Amniotic epithelial cell (primary cell): ENCODE results near the gene SNW1.
"Not testable (repeated sequence)": the region's sequence is repeated elsewhere in the genome, so short reads cannot be mapped to it uniquely, and the experiment has no call there.

Experiments used
- DNase-seq: peaks from one replicate; pipeline ENCODE4 v3.0.0-alpha.2; 2010; ENCODE audit warnings: low read depth

Gene SNW1

DNA sequence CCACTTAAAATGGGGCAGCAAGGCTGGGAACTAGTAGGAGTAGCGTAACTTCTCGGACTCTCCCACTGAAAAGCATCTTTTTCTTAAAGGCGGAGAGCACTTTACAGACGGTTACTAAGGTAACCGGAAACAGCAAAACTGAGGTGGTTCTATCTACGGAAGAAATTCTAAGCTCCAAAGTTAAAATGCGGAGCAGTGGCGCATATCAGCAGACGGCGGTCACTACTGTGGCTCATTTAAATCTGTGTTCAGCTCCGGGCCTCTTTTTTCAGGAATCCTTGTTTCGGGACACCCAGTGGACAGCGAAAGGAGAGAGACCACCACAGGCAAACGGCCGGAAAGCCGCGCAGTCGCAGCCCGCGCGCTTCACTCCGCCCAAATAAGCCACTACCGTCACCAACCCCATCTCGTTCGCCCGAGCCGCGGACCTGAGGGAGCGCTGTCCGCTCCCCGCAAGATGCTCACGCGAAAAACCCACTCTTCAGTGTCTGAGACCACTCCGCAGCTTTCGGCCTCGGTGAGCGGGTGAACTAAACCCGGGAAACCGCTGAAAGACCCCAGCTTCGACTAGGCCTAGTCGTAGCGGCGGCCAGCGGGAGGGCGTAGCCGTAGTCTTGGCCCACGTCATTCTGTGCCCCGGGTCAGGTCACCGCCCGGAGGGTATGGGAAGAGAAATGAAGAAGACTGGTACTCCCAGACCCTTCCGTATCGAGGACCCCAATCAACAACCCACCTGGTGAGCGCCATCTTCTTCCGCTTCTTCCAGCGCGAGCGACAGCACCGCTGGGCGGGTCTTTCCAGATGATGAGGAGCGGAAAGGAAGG, at the start of gene SNW1:
TSS of gene SNW1 (minus strand) at position 776 of the 824 bp plus-strand sequence. CDS start at position 747, 29 bp downstream.
- DNase-seq, result peak; percentile 63

DNA sequence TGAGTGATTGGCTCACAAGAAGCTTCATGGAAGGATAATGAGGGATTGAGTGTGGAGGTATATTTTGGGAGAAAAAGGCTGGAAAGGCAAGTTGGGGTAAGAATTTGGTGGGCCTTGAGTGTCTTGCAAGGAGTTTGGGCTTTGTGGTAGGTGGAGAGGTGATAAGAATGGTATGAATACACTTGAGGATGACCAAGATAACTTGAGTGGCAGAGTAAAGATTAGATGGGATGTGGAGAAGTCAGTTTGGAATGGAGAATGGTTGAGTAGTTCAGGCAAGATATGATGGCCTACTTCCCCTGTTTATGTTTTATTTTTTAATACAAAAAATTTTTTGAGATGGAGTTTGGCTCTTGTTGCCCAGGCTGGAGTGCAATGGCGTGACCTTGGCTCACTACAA, 48.1 kb upstream of the SNW1 start:
- no peak for DNase-seq

DNA sequence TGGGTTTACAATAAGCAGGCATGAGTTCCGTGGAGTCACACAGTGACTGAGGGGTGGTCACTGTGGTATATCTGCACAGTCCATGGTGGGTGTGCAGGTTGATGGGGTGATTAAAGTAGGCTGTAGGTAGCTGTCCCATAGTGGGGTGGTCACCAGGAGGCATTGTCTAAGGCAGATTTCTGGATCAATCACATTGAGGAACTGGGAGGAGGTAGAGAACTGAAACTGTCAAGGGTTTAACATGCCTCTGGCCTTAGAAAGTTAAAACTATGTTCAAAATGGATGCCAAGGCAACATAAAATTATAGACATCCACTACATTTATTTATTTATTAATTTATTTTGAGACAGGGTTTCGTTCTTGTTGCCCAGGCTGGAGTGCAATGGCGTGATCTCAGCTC, 47.3 kb upstream of the SNW1 start:
- no peak for DNase-seq

DNA sequence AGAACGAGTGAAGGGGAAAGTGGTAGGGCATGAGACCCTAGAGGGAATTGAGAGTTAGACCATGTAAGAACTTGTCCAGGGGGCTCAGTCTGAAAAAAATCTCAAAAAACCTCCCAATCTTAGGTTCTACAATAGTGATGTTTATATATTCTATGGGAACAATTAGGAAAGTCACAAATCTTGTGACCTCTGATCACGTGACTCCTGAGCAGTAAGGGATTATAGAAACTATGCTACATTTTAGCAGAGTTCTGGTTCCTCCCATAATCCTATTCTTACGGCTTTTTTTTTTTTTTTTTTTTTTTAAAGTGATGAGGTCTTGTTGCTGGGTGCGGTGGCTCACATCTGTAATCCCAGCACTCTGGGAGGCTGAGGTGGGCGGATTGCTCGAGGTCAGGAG, 44.8 kb upstream of the SNW1 start:
- no peak for DNase-seq

DNA sequence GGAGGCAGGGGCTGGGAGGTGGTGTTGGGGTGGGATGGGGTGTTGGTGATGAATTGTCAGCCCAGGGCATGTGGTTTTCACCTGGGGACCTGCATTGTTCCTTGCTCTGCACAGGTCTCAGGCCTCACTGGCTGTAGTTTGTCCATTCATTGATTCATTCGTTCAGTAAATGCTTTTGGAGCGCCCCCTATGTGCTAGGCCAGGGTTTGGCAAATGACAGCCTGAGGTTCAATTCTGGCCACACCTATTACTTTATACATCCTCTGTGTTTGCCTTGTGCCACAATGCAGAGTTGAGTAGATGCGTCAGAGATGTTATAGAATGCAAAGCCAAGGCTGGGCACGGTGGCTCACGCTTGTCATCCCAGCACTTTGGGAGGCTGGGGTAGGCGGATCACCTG, 43.6 kb upstream of the SNW1 start:
- DNase-seq, result peak; percentile 21

DNA sequence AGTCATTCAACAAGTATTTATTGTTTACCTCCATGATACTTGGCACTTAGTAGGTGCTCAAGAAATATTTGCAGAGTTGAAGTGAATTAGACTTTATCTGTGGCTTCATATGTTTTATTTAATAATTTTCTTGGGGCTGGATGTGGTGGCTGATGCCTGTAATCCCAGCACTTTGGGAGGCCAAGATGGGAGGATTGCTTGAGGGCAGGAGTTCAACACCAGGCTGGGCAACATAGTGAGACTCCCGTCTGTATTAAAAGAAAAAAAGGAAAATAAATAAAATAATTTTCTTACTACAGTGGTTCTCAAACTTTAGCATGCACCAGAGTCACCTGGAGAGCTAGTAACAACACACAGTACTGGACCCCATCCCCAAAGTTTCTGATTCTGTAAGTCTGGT, 39.9 kb upstream of the SNW1 start:
- DNase-seq, result no peak

DNA sequence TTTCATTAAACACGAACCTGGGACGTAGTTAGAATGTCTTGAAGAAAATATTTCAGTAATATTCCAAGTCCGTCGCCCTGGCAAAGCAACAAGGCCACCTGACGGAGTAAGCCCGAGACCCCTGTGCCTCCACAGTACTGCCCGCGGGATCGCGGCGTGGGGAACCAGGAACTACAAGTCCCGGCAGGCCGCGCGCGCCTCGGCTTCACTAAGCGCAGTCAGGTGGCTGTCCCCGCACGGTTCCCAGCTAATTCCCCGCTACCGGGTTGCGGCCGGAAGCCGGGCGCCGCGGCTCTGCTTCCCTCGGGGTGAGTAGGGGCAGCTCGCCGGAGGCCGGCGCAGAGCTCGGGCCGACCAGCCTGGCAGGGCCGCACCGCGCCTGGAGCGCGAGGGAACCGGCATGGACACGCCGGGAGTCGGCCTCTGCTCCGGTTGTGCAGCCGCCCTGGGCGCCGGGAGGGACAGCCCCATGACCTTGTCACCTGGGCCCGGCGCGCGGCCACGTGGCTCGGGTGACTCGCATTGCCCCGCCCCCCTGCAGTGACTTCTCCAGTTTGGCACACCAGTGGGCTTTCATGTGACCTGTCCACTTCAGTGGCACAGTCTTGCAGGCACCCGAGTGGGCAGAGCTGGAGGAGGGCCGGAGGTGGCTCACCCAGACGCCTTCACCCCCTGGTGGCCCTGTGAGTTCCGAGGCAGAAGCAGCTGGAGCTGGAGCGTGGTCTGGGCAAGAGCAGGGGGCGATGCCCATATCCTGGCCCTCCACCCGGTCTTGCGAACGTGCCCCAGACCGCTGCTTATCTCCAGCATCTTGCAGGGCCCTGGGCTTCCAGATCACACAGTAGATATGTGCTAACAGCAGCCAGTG, 39.1 kb upstream of the SNW1 start, which contains the start of gene ADCK1:
TSS of gene ADCK1 (plus strand) at position 247 of the 868 bp plus-strand sequence. CDS start 18,870 bp downstream, outside the sequence.
- DNase-seq, result peak; percentile 76

DNA sequence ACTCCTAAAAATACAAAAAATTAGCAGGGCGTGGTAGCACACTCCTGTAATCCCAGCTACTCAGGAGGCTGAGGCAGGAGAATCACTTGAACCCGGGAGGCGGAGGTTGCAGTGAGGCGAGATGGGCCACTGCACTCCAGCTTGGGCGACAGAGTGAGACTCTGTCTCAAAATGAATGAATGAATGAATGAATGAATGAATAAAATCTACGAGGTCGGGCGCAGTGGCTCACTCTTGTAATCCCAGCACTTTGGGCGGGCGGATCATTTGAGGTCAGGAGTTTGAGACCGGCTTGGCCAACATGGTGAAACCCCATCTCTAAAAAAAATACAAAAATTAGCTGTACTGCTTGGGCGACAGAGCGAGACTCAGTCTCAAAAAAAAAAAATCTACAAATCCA, 38.5 kb upstream of the SNW1 start:
- DNase-seq, result not testable (repeated sequence)

DNA sequence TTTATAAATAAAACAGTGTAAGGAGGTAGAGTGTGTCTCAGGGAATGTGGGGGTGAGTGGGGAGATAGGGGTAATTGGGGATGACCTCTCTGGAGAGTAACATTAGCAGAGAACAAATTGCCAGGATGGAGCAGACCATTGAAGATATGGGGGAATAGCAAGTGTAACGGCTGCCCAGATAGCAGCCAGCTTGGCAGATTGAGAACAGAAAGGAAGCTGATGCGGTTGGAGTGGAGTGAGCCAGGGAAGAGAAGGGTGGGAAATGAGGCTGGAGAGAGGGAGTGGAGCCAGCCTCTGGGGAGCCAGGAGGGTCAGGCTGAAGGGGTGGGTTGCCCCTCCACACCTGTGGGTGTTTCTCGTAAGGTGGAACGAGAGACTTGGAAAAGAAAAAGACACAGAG, 33.4 kb upstream of the SNW1 start:
- DNase-seq, result no peak

DNA sequence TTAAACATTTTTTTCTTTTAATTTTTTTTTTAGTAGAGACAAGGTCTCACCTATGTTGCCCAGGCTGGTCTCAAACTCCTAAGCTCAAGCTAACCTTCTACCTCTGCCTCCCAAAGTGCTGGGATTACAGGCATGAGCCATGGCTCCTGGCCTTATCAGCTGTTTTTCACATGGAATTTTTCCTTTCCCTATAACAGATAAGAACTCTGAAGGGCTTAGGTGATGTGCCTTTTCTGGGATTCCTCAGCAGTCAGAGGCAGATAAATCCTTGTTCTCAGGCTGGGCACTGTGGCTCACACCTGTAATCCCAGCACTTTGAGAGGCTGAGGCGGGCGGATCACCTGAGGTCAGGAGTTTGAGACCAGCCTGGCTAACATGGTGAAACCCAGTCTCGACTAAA, 32.3 kb upstream of the SNW1 start:
- not testable (repeated sequence) for DNase-seq

DNA sequence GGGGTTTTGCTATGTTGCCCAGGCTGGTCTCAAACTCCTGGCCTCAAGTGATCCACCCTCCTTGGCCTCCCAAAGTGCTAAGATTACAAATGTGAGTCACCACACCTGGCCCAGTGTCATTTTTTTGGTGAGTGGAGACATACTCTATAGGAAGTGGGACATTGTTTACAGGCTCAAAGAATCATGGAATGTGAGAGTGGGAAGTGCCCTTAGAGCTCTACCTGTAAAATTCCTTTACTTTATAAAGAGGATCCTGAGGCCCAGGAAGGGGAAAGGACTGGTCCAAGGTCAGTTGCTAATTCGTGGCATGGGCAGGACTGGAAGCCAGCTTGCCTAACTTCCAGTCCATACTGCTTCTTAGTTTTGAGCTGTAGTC, 30.3 kb upstream of the SNW1 start:
- no peak for DNase-seq

DNA sequence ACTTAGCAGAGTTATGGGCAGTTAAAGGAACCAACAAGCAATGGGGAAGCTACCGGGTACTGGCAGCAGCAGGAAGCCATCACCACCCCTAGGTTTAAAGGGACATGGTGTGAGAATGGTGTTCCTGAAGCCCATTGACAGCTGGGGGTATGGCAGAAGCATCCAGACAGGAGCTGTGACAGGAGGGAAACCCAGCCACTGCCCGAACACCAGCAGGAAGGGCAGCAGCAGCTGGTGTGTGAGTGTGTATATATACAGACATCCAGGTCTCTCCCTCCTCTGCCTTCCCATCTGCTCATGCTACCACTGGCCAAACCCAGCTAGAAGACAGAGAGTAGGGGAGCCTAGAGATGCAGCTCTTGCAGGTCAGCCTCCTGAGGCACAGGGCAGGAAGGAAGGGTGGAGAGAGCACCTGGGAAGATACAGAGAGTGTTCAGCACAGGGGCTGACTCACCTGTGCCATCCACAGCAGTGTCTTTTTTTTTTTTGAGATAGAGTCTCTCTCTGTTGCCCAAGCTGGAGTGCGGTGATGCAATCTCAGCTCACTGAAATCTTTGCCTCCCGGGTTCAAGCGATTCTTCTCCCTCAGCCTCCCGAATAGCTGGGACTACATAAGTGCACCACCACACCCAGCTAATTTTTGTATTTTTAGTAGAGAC, 29.7 kb upstream of the SNW1 start:
- no peak for DNase-seq

DNA sequence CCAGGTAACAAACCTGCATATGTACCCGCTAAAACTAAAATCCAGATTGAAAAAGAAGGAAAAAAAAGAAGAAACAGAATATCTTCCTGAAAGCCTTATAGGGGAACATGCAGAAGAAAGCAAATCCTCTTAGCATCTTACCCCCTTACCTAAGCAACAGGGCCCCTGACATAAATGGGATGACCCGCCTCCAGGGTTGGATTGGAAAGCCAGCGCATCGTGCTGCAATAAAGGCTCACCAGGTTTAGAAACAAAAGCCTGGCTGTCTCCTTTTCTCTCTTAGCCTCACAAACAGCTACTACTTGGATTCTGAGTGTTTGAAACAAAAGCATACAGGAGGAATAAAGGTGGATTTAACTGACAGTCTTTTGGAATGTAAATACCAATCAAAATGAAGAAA, 25.2 kb upstream of the SNW1 start:
- DNase-seq, result no peak

DNA sequence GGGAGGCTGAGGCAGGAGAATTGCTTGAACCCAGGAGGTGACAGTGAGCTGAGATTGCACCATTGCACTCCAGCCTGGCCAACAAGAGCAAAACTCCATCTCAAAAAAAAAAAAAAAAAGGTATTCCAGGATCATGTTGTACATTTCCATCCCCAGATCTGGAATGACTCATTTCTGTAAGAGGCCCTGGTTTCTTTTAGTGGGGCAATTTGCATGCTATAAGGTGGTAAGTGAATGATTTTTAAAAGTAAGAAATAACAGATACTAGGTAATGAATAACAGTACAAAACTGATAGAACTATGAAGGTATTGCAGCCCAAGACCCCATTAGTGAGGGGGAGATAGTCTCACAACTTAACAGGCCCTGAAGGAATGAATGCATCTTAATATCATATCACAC, 21.2 kb upstream of the SNW1 start:
- DNase-seq, result peak; percentile 44

DNA sequence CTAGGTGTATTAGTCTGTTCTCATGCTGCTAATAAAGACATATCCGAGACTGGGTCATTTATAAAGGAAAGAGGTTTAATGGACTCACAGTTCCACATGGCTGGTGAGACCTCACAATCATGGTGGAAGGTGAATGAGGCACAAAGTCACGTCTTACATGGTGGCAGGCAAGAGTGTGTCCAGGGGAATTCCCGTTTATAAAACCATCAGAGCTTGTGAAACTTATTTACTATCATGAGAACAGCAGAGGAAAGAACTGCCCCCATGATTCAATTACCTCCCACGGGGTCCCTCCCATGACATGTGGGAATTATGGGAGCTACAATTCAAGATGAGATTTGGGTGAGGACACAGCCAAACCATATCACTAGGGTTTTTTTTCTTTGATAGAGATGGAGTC, 13.0 kb upstream of the SNW1 start:
- not testable (repeated sequence) for DNase-seq

DNA sequence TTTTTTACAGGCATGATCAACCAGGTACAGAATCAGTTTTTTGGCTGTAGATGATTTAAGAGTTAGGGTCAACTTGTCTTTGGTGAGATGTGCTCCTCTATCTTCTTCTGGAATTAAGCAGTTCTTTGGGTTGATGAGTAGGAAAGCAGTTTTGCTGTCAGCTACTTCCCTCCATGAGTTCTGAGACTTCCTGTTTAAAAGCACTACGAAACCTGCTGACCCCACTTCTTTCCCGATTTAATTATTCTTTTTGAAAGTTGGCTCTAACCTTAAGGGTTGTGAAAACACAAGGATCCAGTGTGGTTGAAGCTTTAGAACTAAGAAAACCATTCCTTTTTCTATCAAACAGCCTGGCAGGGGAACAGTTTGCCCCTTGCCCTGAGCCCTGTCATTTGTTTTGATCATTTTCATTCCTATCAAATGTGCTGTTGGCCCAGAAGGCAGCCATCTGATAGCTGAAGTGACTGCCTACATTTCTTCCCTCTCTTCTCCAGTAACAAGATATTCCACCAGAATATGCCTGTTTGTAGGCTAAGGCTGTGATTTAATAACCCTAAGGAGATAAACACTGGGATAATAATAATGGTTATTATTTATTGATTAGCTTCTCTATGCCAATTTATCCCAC, 7.6 kb upstream of the SNW1 start:
- not testable (repeated sequence) for DNase-seq

DNA sequence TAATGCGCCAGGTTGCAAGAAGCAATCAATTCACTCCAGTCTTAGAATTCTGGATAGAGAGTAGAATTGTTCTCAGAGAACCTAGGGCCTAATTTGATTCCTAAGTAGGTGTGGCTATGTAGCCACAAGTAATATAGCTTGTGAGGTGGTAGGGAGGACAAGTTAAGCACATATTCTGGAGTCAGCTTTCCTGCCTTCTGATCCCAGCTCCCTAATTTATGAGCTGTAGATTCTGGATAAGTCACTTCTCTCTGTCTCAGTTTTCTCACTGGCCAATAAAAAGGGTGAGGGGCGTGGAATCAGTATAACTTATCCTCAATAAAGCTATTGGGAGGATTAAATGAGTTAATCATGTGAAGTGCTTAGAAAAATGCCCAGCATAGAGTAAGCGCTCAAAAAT, 3.0 kb upstream of the SNW1 start:
- no peak for DNase-seq

DNA sequence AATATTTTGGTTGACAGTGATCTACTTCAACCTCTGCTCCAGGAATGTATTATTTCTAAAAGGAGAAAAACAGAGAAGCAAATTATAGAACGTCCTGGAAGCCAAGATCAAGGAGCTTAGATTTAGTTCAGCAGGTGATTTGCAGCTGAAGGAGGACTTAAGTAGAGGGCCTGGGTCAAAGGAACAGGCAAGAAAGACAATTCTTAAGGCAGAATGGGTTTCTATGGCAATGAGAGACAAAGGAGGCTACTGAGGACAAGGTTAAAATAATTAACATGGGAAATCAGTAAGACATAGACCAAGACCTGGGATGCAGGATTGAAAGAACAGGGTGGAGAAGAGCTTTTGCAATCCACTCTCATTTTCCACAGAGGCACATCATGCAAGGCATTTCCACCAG, 2.4 kb upstream of the SNW1 start:
- DNase-seq, result no peak

DNA sequence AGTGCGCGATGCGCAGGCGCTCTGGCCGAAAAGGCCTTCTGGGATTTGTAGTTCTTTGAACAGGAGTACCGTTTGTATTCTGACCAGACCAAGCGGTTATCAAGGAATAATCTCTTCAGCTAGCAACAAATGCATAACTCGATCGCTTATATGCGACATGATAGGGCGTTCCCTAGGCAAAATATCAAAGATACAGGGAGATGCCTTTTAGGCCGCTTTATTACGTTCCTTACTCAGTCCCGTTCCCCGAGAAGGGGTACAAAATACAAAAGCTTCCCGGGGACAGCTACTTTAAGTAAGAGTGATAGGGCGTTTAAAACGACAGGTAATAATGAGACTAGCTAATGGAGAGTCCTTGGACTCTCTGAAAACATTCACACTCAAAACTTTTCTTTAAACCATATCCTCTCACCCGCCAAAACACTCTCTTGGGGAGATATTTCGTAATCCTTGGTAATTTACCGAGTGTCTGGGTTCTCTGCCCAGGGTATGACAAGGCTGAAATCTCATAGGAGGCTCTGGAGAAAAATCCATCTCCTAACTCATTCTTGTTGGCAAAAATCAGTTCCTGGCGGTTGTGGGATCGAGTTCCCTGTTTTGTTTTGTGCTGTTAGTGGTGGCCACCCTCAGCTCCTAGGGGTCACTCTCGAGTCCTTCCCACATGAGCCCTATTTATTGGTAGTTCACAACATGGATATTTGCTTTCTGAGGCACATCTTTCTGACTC, 412 bp upstream of the SNW1 start:
- DNase-seq, result peak; percentile 92

DNA sequence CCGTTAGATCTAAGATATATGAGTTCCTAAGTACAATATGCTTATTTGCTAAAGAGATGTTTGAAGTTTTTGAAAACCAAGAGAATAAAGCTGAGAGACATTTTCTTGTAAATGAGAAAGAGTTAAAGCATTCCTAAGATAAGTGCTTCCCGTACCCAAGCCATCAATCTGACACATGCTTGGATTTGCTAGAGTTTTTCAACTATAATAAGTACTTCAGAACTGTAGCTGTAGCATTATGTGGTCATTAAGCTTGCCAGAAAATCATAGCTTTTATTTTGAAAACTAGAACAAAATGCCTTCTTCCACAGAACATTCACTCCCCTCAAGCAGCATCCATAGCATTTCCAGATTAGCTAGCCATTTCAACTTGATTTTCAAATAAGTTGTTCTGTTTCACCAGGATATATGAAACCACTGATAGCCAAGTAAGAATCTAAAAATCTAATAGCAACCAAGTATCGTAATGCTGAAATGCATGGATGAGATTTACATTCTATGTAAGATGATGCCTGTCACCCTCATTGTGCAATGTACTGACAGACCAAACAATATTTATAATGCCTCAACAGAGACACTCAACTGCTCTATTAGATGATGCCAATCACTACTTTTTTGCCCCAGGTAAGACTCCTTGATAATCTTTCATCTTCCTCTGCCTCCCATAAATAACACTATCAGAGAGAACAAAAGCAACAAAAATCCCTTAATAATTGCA, 8.0 kb downstream of the SNW1 start:
- peak; percentile 91 for DNase-seq

DNA sequence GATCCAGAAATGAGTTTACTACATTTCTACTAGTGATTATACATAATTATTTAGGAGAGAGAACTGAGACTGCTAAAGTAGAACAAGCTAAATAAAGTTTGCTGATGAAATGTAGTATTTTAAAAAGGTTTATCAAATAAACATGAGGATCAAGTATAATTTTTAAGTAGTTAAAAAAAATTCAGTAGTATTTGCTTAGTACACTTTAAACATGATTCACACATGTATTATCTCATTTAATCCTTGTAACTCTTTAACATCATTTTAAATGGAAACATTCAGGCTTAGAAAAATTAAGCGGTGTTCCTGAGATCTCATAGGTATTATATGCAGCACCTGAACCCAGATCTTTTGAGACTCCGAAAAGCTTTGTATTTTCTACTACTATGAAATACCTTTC, 8.7 kb downstream of the SNW1 start:
- DNase-seq, result no peak
